T follicular helper cell (primary cell): ENCODE data around the gene TEX2.

ENCODE experiments used
- DNase-seq: peaks from one replicate; pipeline ENCODE4 v3.0.0-alpha.2; 2020; ENCODE audit warnings: low read depth
- total RNA-seq, 2 experiments: gene quantifications; one replicate each; lab custom pipeline; 2026; lab: John Stamatoyannopoulos, UW

Gene TEX2
- total RNA-seq, result 38.6 to 48.1 reads per million in 2 experiments

GRCh38 chr17:64263000-64263766 lies at the start of gene TEX2:
Gene TEX2, minus strand, starts transcription at chr17:64263260. Its CDS starts 49,043 bp downstream, at chr17:64214217.
- peak; percentile 80 for DNase-seq

GRCh38 chr17:64309710-64310109 lies 46.6 kb upstream of the TEX2 start:
- no peak for DNase-seq

- DNase-seq, result no peak
Measured at GRCh38 chr17:64309021-64309420, 46.0 kb upstream of the TEX2 start.

DNA sequence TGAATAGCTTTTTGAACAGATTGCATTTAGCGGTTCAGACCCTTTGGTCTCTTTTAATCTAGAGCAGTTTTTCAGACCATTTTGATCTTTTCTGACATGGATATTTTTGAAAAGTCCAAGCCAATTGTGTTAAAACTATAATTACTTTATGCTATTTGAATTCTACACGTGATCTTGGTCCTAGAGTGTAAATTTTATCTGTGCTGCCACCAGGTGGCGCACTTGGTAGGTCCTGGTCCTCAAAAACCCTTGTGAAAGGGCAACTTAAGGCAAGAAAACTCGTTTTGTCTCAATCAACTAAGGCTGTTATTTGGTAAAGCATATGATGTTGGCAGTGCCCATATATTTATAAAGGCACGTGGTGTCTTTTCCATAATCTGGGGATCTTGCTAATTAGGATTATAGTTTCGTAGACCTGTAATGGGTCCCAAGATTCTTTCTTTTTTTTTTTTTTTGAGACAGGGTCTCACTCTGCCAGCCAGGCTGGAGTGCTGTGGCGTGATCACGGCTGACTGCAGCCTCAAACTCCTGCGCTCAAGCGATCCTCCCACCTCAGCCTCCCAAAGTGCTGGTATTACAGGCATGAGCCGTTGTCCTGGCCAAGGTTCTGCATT lies 43.9 kb upstream of the TEX2 start:
- DNase-seq, result peak; percentile 56

DNA sequence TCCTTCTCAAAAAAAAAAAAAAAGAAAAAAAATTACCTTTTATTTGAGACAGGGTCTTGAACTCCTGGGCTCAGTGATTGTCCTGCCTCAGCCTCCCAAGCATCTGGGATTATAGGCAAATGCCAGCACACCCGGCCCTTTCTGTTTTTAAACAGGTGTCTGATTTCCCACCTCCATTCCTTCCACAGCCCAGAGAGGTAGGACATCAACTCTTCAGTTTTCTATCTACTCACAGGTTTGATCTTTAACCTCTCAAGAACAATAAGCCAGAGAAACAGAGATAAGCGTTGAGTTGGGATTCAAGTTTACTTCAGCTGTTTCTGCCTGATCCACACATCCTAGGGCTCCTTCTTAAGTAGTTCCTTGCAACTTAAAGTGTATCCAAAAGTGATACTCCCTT lies 41.5 kb upstream of the TEX2 start:
- DNase-seq, result no peak

DNA sequence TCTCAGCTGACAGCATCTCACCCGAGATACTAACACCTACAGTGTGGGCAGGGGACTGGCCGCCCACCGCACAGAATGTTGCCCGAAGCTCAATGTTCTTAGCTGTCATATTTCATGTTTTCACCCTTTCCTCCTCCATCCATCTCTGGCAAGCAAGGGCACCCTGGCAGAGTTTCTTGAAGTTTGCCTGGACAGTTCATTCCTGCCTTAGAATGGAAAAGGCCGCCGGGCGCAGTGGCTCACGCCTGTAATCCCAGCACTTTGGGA lies 37.6 kb upstream of the TEX2 start:
- no peak for DNase-seq

GRCh38 chr17:64297467-64298088 lies 34.5 kb upstream of the TEX2 start:
- no peak for DNase-seq

DNA sequence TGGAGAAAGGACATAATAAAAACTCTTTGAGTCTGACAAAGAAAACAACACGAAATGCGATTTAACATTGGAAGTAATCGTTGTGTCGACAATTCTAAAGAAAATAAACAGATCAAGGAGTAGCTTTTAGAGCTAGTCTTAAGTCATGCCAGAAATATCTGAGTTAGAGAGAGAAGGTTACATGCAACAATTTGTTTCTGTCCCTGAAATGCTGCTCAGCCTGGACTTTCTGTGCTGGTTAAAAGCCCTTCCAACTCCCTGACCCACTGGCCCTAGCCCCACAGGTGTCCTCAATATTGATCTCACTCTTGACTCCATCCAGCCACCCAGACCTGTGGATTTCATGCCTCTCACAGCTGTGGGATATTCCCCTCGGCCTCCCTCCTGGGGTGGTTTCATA lies 33.2 kb upstream of the TEX2 start:
- DNase-seq, result no peak

GRCh38 chr17:64295146-64295545 lies 32.1 kb upstream of the TEX2 start:
- no peak for DNase-seq

DNA sequence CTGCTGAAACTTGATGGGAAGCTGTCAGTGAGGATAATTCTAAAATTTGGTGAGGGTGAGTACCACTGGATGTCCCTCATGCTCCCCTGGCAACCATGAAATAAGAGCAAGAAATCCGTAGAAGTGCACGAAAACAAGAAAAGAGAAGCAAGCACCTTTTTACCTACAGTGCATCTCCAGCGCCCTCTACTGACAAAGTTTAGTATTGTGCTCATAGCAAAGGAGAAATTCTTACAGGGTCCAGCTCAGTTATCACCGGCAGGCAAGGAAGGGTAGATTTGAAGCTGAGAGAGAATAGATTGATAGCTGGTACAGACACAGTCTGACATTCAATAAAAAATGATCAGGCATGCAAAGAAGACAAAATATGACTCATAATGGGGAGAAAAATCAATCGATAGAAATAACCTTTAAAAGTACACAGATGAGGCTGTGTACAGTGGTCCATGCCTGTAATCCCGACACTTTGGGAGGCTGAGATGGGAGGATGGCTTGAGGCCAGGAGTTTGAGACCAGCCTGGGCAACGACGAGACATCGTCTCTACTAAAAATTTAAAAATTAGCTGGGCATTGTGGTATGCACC lies 28.3 kb upstream of the TEX2 start:
- DNase-seq, result no peak

- DNase-seq, result no peak
Measured at GRCh38 chr17:64289741-64290141, 26.7 kb upstream of the TEX2 start.

DNA sequence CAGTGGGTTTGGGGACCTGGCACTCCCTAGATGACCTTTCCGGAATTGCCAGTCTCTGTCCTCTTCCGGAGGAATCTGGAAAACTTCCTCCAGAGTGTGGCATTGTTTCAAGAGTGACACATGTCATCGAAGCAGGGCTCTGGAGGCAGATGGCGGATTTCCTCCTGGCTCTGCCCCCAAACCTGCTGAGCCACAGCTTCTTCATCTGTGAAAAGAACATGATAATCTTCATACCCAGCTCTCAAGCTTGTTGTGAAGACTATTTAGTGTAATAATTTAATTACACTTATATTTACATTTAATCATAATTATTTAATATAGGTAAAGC lies 19.7 kb upstream of the TEX2 start:
- DNase-seq, result no peak

DNA sequence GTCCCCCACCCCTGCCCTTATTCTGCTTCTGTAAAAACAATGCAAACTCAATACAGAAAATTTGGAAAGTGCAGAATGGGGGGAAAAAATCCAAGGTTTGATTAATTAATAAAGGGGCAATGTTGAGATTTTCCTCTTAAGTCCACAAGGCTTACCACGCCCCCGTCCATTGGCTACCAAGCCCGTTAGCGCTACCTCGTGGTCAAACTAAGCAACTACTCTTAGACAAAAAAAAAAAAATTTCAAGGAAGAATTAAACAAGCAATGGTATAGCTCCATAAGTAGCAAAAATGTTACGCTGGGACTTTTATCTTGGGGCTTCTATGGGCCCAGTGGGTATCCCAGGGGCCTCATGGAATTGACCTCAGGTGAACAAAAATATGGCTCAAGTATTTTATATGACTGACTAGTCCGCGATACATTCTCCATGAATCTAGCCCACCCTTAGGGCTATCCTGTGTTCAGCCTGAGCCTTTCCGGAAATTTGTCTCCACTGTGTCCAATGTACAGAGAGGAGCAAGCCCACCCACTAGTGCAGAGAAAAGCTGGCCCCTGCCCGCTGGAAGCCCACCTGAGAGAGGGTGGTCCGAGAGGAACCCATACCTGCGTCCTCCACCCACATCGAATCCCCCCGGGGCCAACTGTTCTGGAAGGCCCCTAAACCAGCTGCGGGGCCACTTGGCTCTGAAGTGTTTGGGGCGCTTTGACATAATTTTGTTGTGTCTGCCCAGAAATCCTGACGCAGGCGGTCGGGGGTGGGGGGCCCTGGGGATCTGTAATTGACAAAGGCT lies 19.1 kb upstream of the TEX2 start:
- DNase-seq, result peak; percentile 14

GRCh38 chr17:64278614-64279013 lies 15.6 kb upstream of the TEX2 start:
- no peak for DNase-seq

DNA sequence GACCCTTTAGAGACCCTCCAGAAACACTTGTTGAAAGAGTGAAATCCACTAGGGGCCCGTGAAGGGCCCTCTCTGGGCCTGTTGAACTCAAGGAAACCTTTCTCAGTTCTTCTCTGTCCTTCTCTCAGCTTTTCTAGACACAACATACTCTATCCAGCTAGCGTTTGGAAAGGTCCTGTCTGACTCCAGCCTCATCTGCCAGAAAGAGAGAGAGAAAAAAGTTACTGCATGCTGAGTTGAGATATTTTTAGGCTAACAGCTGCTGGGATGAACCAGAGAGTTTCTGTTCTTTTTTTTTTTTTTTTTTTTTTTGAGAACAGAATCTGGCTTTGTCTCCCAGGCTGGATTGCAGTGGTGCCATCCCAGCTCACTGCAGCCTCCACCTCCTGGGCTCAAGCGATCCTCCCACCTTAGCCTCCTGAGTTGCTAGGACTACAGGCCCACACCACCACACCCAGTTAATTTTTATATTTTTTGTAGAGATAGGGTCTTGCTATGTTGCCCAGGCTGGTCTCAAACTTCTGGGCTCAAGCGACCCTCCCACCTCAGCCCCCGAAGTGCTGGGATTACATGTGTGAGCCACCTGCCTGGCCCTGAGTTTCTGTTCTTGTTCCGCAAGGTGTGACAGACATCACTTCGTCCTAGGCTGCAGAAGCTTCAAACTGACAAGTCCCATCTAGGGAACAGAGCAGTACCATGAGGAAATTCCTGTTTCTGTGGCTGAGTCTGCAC lies 14.9 kb upstream of the TEX2 start:
- DNase-seq, result no peak

- no peak for DNase-seq
Measured at GRCh38 chr17:64276961-64277505, 14.0 kb upstream of the TEX2 start.

DNA sequence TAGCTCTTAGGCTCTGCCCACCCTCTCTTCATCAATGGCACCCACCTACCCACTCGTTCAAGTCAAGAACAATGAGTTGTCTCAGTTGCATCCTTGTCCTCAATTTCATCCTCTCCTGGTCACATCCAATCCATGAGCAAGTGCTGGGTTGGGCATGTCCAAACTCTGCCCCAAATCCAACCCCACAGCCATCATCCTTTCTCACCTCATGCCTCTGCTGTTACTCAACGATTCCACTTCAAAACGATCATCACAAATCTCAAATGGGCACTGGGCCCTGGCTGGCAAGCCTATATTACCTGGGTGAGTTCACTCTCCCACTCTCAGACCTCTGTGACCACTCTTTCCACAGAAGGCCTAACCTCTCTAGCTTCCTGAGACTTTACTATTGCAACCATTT lies 12.0 kb upstream of the TEX2 start:
- no peak for DNase-seq

DNA sequence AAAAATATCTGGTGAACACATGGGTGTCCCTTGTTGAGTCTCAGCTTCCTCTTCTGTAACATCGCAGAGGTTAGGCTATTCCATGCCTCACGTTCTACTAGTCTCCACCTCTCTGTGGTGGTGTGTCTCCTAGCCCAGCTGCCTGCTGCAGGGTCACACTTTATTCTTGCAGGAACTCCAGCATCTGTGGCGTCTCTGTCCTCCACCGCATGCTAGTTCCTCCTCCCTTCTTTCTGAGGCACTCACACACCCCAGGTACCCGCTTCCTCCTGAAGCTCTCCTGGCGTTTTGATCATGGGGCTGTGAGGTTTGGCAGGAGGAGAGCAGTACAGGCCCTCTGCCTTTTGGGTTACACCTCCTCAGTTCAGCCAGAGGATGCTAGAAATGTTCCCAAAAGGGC lies 9.9 kb upstream of the TEX2 start:
- no peak for DNase-seq

GRCh38 chr17:64270885-64271284 lies 7.8 kb upstream of the TEX2 start:
- no peak for DNase-seq

GRCh38 chr17:64269687-64270649 lies 6.9 kb upstream of the TEX2 start:
- DNase-seq, result no peak
